Measurements from ENCODE around the gene NAAA. TPM values are rescaled to one million over a fixed set of nuclear protein-coding genes. Genes with fewer than 3 reads are reported as not detected.
"Not testable (repeated sequence)": the region's sequence is repeated elsewhere in the genome, so short reads cannot be mapped to it uniquely, and the experiment has no call there.

Gene NAAA
- total RNA-seq, 6 experiments from 2014 or later = 24.2 to 80.7 (median 41.9) TPM

DNA sequence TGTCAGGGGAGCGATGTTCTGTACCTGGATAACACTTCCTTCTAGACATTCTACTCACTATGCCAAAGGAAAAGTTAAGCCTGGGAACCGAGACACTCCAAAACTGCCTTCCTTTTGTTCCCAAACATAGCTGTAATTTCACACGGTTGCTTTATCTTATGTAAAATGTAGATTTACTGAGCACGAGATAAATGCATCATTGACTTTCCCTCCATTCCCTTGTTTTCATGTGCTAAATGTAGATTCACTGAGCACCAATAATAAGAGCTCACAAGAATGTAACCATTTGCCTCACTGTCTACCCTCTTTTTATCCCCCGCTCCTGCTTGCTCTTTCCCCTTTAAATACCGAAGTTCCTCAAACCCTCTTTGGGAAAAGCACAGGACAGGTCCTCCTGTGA, 27.8 kb downstream of the NAAA start:
- no peaks in the 10 kb centered on the region for H3K9me3 ChIP-seq
- H3K4me3 ChIP-seq = no peak overlapping the region
- intact Hi-C loops (cut with DNase I) = loop anchor here in 1 of 2 donors (5.0 to 10.0 kb wide), 2 partner anchors 74 to 172 kb away; no protein-coding TSS in a partner anchor
- H3K36me3 ChIP-seq = peaks cover 0 to 4% (median 0%) of the 10 kb centered on the region in 4 donors
- 74% methylated on average over 6 of the region's 6 CpGs for WGBS (ENCODE audit: insufficient coverage, low coverage, low lambda C conversion rate, missing lambda C conversion rate)
- TF ChIP-seq POLR2A (IDR thresholded peaks at IDR 0.05) = no peak
- TF ChIP-seq, protein P1, sequence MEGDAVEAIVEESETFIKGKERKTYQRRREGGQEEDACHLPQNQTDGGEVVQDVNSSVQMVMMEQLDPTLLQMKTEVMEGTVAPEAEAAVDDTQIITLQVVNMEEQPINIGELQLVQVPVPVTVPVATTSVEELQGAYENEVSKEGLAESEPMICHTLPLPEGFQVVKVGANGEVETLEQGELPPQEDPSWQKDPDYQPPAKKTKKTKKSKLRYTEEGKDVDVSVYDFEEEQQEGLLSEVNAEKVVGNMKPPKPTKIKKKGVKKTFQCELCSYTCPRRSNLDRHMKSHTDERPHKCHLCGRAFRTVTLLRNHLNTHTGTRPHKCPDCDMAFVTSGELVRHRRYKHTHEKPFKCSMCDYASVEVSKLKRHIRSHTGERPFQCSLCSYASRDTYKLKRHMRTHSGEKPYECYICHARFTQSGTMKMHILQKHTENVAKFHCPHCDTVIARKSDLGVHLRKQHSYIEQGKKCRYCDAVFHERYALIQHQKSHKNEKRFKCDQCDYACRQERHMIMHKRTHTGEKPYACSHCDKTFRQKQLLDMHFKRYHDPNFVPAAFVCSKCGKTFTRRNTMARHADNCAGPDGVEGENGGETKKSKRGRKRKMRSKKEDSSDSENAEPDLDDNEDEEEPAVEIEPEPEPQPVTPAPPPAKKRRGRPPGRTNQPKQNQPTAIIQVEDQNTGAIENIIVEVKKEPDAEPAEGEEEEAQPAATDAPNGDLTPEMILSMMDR (IDR thresholded peaks at IDR 0.05) = no peak
- no peaks in the 10 kb centered on the region for H3K27me3 ChIP-seq
- DNase-seq = no peak
- no peak for ATAC-seq
- H3K27ac ChIP-seq = no peak overlapping the region
- H3K4me1 ChIP-seq = peaks cover 0 to 10% (median 0%) of the 10 kb centered on the region in 4 donors

DNA sequence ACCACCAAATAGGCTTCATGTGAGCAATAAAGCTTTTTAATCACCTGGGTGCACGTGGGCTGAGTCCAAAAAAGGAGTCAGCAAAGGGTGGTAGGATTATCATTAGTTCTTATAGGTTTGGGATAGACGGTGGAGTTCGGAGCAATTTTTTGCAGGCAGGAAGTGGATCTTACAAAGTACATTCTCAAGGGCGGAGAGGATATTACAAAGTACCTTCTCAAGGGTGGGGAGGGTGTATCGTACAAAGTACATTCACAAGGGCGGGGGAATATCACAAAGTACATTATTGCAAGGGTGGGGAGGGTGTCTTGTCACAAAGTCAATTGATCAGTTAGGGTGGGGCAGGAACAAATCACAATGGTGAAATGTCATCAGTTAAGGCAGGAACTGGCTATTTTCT, 30.0 kb downstream of the NAAA start:
- intact Hi-C loops (cut with DNase I) = loop anchor here in 1 of 2 donors (5.0 to 10.0 kb wide), 2 partner anchors 76 to 174 kb away; no protein-coding TSS in a partner anchor
- H3K27me3 ChIP-seq, H3K4me1 ChIP-seq, H3K4me3 ChIP-seq, H3K36me3 ChIP-seq, DNase-seq, ATAC-seq, H3K27ac ChIP-seq, H3K9me3 ChIP-seq: not testable (repeated sequence)
- 90% methylated on average over 5 of the region's 6 CpGs for WGBS (ENCODE audit: insufficient coverage, low coverage, low lambda C conversion rate, missing lambda C conversion rate)

DNA sequence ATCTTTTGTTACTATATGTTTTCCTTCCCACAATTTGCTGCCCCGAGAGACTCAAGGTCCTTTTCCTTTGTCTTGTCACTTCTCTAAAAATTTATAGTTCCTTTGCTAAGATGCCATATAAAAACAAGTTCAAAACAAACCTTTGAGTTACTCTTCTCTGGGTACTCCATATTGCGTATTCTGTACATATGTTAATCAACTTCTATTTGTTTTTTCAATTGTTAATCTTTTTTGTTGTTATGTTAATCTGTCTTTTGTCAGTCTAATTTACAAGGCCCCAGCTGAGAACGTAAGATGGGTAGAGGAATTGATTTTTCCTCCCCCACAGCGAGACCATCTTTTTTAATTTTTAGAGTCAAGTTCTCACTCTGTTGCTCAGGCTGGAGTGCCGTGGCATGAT, 31.4 kb downstream of the NAAA start:
- DNase-seq = no peak
- H3K36me3 ChIP-seq = peaks cover 0 to 4% (median 0%) of the 10 kb centered on the region in 4 donors
- H3K27ac ChIP-seq = no peak overlapping the region
- WGBS (ENCODE audit: insufficient coverage, low coverage, low lambda C conversion rate, missing lambda C conversion rate) = 88% methylated on average over 5 of the region's 5 CpGs
- no peaks in the 10 kb centered on the region for H3K4me1 ChIP-seq
- intact Hi-C loops (cut with DNase I) = no loop called here
- H3K9me3 ChIP-seq = no peaks in the 10 kb centered on the region
- no peak overlapping the region for H3K4me3 ChIP-seq
- ATAC-seq = no peak
- H3K27me3 ChIP-seq = no peaks in the 10 kb centered on the region
- TF ChIP-seq, protein P1 (IDR thresholded peaks at IDR 0.05) = no peak
- no peak for TF ChIP-seq POLR2A (IDR thresholded peaks at IDR 0.05)

DNA sequence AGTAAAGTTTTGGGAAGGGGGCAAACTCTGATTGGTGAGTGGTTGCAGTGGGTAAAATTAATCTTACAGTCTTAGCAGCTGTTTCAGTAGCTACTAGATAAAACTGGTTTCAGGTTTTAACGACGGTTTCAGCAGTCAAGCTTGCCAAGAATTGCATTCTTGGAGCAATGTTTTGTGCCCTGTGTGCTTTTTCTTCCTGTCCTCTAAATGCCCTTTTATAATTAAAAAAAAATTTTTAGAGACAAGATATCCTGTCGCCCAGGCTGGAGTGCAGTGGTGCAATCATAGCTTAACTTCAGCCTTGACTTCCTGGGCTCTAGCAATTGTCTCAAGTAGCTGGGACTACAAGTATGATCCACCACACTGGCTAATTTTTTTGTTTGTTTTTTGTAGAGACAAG, 32.3 kb downstream of the NAAA start:
- no peak overlapping the region for H3K27ac ChIP-seq
- DNase-seq (no peak), ATAC-seq (peak in 2 of 4 donors; percentile 9 to 29)
- H3K36me3 ChIP-seq = no peaks in the 10 kb centered on the region
- H3K9me3 ChIP-seq = no peaks in the 10 kb centered on the region
- intact Hi-C loops (cut with DNase I) = no loop called here
- WGBS (ENCODE audit: insufficient coverage, low coverage, low lambda C conversion rate, missing lambda C conversion rate) = 12% methylated on average over 3 of the region's 3 CpGs
- TF ChIP-seq POLR2A (IDR thresholded peaks at IDR 0.05) = no peak
- TF ChIP-seq, protein P1 (IDR thresholded peaks at IDR 0.05) = no peak
- no peak overlapping the region for H3K4me3 ChIP-seq
- H3K4me1 ChIP-seq = no peaks in the 10 kb centered on the region
- H3K27me3 ChIP-seq = no peaks in the 10 kb centered on the region

DNA sequence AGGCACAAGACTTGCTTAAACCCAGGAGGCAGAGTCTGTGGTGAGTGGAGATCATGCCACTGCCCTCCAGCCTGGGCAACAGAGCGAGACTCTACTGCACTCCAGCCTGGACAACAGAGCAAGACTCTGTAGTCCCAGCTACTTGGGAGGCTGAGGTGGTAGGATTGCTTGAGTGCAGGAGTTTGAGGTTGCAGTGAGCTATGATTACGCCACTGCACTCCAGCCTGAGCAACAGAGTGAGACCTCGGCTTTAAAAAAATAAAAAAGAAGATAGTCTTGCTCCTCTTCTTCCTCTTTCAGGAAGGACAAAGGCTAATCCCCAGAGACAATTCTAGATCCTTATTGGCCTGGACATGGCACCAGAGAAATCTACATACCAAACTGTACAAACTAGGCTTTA, 32.8 kb downstream of the NAAA start:
- H3K27ac ChIP-seq = no peak overlapping the region
- H3K4me1 ChIP-seq = no peaks in the 10 kb centered on the region
- H3K27me3 ChIP-seq = no peaks in the 10 kb centered on the region
- WGBS (ENCODE audit: insufficient coverage, low coverage, low lambda C conversion rate, missing lambda C conversion rate) = 60% methylated on average over 3 of the region's 3 CpGs
- intact Hi-C loops (cut with DNase I) = no loop called here
- no peaks in the 10 kb centered on the region for H3K9me3 ChIP-seq
- TF ChIP-seq, protein P1 (IDR thresholded peaks at IDR 0.05) = no peak
- TF ChIP-seq POLR2A (IDR thresholded peaks at IDR 0.05) = no peak
- no peak overlapping the region for H3K4me3 ChIP-seq
- H3K36me3 ChIP-seq = no peaks in the 10 kb centered on the region
- peak in 1 of 4 donors; percentile 53 for ATAC-seq
- DNase-seq = no peak

Measured in right lobe of liver (tissue), 6 donors.